ENCODE results near the gene HOPX.

HOPX gene

DNA sequence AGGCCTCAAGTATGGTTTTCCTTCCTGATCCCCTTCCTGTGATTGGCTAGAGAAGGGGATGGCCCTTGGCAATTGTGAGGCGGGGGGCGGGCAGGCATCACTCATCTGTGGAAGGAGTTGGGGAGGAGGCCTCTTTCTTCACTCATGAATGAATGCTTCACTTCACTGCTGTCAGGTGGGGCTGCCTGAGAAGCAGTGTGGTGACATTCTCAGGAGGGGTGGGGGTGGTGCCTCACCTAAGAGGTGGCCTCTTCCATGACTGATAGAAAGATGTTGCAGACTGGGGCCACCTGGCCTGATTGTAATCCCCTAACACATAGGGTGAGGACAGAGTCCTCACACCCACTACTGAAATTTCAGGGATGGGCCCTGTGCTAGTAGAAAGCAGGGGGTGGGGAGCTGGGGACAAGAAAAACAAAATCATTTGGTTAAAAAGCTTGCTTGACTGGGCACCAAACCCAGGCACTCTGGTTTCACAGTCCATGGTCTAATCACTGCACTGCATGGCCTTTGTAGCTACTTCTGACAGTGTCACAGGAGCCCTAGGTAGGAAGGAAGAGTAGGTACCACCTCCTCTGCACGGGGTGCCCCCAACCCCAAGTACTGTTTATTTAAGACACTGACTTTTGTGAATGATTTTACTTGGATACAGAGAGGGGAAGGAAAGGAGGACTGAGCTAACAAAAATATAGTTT, 5.6 kb upstream of the HOPX start:
- no peak for FAIRE-seq

DNA sequence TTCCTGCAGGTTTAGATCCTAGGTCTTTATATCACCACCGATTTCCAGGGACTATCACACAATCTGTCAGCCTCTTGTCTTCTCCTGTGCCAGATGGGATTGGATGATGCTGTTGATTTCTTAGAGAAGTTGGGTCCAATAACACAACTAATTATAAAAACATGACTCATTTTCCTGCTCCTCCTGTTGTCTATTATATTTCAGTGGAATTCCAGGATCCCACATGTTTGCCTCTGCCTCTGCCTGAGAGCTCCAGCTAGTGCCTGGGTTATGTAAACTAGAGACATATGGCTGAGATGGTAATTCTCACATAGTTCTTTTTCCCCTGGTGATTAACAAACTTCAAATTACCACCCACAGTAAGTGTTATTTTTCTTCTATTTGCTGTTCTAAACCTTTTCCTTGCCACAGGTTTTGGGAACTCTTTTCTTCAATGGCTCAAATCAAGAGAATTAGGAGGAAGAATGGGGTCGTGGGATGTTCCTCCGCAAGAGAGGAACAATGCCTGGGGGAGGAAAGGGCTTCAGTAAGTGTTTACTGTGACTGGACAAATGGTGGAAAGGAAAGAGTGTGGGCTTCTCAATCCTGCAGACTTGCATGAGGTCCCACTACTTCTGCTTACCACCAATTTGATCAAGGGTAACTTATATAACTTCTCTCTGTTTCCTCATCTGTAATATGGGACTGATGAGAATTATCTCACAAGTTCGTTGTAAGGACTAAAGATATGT, 3.4 kb upstream of the HOPX start:
- FAIRE-seq: no peak

GRCh38 chr4:56683455-56683854, 2.4 kb upstream of the HOPX start:
- no peak for FAIRE-seq

DNA sequence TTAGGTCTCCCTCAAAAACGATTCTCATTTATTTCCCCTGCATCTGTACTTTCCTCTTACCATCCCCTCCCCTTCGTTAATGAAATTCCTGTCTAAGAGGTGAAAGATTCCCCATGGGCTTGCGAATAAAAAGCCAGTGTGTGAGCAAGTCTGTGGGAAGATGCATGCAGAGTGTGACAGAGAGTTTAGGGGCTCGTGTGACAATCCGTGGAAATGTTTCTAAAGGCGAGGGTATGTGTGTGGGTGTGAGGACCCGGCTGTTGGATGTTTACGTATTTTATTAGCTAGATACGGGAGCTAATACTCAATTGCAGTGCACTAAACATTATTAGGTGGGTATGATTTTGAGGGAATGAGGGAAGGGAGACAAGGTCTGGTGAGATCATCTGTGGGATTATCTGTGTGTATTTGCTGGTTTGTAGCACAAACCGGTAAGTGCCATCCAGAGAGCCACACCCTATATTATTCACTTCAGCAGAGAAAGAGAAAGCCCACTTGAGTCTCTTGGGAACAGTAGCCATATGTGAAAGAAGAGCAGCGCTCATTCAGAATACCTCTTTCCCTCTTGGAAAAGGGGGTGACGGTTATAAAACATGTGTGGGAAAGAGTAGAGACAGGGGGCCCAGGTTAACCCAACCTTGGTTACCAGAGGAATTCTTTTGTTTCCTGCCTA, 893 bp upstream of the HOPX start:
- no peak for FAIRE-seq

GRCh38 chr4:56680266-56680665, 830 bp downstream of the HOPX start:
- no peak for FAIRE-seq

GRCh38 chr4:56677711-56678110, 3.4 kb downstream of the HOPX start:
- FAIRE-seq: no peak

GRCh38 chr4:56674984-56675383, 6.1 kb downstream of the HOPX start:
- no peak for FAIRE-seq

DNA sequence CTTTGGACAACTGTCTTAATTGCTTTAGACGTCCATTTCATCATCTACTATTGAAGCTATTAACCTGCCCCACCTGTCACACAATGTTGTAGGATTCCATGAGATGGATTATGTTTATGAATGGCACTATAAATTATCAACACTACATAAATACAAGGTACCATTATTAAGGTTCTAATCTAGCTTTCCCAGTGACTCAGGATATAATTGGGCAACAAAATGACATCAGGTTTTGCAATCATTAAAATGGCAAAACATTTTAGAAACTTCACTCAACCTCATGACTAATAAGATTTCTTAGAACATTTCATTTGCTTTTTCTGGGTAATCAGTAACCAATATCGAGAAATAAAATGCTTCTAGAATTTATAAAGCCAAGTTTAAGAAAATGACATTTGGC, 9.2 kb downstream of the HOPX start:
- no peak for FAIRE-seq

- peak; percentile 98 for FAIRE-seq
These were observed 9.7 kb downstream of the HOPX start for GRCh38 chr4:56671373-56671772.

- no peak for FAIRE-seq
These were observed 12.8 kb downstream of the HOPX start for GRCh38 chr4:56668267-56668666.

GRCh38 chr4:56667396-56667795, 13.7 kb downstream of the HOPX start:
- FAIRE-seq: peak; percentile 96

- no peak for FAIRE-seq
These were observed 14.8 kb downstream of the HOPX start for GRCh38 chr4:56666279-56666678.

GRCh38 chr4:56665781-56666180, 15.3 kb downstream of the HOPX start:
- no peak for FAIRE-seq

DNA sequence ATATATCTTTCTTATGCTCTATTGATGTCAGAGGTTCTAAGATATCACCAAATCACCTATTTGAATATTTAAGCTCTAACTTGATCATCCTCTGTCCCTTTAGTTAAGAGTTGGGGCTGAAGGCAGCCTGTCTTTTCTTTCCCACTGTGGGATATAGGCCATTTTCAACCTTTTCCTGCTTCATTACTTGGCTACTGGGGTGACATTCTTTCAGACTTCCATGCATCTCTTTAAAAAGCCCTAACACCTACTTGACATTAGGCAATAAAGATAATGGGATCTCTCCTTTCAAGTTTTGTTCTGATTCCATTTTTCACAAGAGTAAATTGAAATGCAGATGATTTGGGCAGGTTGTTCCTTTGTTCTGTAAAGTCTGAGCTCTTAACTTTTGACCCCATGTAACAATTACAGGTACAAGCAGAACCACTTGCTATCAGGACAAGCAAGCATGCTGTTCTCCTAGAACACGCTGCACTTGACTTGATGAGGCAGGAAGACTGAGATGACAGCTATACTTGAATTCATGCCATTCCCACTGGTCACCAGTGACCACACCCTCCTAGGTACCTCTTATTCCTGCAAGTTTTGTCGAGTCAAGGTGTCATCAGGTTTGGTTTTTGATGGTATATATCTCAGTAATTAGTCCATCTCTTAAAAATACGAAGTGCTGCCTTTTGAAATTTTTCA, 18.2 kb downstream of the HOPX start:
- FAIRE-seq: no peak

GRCh38 chr4:56659946-56660345, 21.1 kb downstream of the HOPX start:
- FAIRE-seq: no peak

DNA sequence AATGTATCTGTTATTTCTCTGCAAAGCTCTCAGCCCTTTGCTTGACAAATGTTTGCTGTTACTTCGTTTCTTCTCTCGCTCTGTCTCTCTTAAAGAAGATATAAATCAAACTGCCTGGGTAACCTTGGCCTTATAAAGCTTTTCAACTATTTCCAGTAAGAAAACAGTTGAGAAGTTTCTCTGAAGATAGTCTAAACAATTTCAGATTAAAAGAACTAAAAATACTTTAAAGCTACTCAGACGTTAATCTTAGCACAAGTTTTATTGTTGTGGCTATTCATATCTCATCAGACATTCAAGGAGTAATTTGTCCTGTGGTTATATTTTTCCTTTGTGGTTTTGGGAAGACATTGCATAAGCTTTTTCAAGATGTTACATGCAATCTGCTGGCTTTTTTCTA, 22.6 kb downstream of the HOPX start:
- no peak for FAIRE-seq

GRCh38 chr4:56657818-56658217, 23.3 kb downstream of the HOPX start:
- FAIRE-seq: no peak

DNA sequence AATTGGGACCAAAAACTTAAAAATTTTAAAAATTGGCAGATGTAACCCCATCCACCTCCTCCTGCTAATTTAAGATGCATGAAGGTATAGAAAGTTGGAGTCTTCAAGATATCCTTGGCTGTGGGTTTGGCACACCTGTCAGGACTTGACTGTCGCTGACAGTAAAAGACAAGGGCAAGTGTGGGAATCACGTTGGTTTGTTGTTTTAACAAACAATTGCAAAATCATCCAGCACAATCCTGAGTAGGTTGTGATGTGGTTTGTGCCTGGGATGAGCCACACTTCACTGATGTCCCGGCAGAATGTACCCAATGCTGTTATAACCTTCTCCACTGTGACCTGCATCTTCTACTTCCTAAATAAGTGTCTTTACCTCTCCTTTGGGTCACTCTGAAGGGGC, 24.0 kb downstream of the HOPX start:
- no peak for FAIRE-seq

GRCh38 chr4:56656346-56656643, 24.8 kb downstream of the HOPX start:
- FAIRE-seq: no peak

GRCh38 chr4:56655627-56656345, 25.3 kb downstream of the HOPX start:
- no peak for FAIRE-seq

- no peak for FAIRE-seq
These were observed 25.9 kb downstream of the HOPX start for GRCh38 chr4:56655209-56655626.

DNA sequence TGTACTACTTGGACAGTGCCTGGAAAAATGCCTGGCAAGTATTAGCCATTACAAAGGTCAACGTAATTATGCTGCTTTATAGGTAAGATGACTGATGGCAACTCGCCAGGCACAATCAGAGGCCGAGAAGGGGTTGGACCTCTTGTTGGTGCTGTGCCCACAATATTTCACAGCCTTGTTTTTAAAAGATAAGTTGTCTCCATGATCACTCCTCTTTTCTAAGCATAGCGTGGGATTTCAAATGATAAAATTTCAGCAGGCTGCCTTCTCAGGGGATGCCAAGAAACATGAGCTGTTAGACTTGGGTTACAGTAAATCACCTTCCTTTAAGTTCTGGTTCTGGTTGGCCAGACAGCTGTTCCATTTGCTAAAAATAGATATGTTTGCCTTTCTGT, 26.9 kb downstream of the HOPX start:
- FAIRE-seq: peak; percentile 91

All from islet of Langerhans (tissue), 1 donor.